ENCODE data around the gene CFAP99.
A peak's percentile ranks its signal among the peaks of the same experiment; 100 is the strongest.

Gene CFAP99

DNA sequence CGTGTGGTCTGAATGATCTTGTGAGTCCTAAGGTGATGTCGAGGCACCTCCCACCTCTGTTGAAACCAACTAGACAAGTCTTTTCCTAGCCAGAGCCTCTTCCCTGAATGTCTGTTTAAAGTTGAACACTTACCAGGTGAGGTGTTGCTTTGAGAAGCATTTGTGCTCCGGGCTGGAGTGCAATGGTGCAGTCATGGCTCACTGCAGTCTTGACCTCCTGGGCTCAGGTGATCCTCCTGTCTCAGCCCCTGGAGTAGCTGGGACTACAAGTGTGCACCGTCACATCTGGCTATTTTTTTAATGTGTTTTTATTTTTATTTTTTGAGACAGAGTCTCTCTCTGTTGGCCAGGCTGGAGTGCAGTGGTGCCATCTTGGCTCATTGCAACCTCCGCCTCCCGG, 68.2 kb downstream of the CFAP99 start:
- no peak overlapping the region for H3K4me3 ChIP-seq (ENCODE audit: low read depth, low read length)
- TF ChIP-seq, protein P1, sequence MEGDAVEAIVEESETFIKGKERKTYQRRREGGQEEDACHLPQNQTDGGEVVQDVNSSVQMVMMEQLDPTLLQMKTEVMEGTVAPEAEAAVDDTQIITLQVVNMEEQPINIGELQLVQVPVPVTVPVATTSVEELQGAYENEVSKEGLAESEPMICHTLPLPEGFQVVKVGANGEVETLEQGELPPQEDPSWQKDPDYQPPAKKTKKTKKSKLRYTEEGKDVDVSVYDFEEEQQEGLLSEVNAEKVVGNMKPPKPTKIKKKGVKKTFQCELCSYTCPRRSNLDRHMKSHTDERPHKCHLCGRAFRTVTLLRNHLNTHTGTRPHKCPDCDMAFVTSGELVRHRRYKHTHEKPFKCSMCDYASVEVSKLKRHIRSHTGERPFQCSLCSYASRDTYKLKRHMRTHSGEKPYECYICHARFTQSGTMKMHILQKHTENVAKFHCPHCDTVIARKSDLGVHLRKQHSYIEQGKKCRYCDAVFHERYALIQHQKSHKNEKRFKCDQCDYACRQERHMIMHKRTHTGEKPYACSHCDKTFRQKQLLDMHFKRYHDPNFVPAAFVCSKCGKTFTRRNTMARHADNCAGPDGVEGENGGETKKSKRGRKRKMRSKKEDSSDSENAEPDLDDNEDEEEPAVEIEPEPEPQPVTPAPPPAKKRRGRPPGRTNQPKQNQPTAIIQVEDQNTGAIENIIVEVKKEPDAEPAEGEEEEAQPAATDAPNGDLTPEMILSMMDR (IDR thresholded peaks at IDR 0.05; ENCODE audit: insufficient read depth, low read depth, low read length, missing control alignments): no peak
- DNase-seq (ENCODE audit: low read depth): no peak

DNA sequence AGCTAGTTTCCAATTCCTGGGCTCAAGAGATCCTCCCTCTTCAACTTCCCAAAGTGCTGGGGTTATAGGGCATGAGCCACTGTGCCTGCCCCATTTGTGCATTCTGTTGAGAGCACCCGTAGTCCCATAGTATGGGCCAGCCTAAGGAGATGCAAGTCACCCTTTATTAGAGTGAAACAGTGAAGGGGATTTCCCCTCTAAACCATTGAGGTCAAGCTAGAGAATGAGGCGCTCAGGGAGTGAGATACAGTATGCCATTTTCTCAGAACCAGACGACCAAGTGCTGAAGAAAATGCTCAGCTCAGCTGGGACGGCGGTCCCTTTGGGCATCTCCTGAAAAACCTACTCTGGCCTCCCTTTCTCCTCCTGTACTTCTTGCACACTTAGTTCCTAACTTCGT, 68.9 kb downstream of the CFAP99 start:
- DNase-seq (ENCODE audit: low read depth): peak; percentile 79
- H3K4me3 ChIP-seq (ENCODE audit: low read depth, low read length): no peak overlapping the region
- TF ChIP-seq, protein P1 (IDR thresholded peaks at IDR 0.05; ENCODE audit: insufficient read depth, low read depth, low read length, missing control alignments): no peak

DNA sequence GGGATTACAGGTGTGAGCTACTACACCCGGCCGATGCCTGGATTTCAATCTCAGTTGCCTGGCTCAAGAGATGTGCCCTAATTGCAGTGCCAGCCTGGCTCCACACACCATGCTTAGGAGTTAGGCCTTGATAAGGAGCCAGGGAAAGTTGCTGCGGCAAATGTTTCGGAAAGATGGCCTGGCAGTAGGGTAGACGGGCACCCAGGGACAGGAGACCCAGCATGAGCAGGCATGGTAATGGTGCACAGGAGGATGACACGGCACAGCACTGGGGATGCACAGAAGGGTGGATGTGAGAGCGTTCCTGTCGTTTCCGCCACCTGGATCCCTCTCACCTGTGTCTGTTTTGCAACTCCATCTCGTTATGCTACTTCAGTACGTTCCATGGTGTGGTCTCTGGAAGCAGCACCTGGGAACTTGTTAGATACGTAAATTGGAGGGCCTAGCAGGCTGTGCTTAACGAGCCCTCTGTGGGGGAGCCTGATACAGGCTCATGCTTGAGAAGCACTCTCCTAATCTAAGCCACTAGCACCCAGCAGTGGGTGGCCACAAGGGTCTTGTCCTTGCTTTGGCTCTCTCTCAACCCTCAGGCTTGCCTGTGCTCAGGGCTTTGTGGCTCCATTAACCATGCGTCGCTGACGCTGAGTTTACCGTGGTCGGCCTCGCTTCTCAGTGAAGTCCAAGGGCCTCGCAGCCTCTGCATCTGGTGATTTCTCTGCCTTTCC, 70.5 kb downstream of the CFAP99 start:
- DNase-seq (ENCODE audit: low read depth): no peak
- no peak overlapping the region for H3K4me3 ChIP-seq (ENCODE audit: low read depth, low read length)
- TF ChIP-seq, protein P1 (IDR thresholded peaks at IDR 0.05; ENCODE audit: insufficient read depth, low read depth, low read length, missing control alignments): no peak

DNA sequence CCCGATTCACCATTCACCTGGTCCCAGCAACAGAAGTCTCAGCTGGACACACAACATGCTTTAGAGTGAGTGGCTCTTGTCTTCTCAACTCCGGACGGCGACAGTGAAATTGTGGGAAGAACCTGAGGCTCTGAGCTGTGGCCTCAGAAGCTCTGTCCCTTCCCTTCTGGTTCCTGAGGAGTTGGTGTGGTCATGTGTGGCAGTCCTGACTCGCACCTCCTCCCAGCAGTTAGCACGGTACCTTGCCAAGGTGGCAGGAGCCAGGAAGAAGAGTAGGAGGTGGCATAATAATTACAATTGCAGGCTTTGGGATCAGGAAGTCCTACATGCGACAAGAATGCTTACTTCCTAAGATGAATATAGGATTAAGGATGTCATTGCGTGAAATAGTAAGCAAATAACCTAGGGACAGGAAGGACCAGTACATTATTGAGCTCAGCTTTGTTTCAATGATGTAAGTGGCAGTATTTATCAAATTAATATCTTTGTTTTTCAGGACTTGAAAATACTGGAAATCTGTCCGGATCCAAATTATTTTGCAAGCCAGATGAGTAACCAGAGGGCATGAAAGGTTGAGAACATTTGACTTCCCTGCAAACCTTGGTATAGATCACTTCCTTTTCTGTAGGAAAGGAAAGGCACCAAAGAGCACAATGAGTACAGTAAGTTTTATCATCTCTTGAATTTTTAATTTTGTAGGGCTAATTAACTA, 71.2 kb downstream of the CFAP99 start:
- no peak overlapping the region for H3K4me3 ChIP-seq (ENCODE audit: low read depth, low read length)
- TF ChIP-seq, protein P1 (IDR thresholded peaks at IDR 0.05; ENCODE audit: insufficient read depth, low read depth, low read length, missing control alignments): no peak
- DNase-seq (ENCODE audit: low read depth): no peak

DNA sequence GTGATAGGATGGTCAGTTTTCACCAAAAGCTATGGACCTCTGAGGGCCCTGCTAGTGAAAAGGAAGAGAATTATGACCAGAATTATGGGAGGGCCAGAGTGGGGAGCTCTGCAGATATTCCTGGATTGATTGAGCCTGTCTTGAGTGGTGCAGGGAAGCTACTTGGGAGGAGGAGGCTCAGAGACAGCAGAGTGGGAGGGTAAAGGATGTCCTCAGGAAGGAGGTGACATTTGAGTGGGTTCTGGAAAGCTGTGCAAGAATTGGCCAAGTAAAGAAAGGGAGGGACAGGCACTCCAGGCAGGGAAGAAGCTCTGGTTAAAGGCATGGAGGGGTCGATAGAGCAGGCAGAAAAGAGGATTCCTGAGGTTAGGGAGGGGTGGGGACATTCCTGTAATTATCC, 74.2 kb downstream of the CFAP99 start:
- TF ChIP-seq, protein P1 (IDR thresholded peaks at IDR 0.05; ENCODE audit: insufficient read depth, low read depth, low read length, missing control alignments): no peak
- H3K4me3 ChIP-seq (ENCODE audit: low read depth, low read length): no peak overlapping the region

DNA sequence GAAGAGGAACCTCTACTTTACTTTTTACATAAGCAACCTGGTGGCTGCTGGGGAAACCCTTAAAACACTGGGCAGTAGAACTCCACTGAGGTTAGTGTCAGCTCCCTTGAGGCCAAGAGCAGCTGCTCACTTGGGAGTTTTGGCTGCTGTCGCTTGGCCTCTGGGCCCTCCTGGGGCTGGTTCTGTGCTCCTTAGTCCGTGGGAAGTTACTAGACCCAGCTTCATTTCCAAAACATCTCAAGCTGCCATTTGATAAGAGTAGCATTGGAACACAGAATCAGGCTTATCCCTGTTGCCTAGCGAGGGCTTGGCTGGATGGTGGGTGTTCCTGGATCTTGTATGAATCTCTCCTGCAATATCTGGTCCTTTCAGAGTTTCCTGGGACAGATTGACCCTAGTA, 76.2 kb downstream of the CFAP99 start:
- no peak overlapping the region for H3K4me3 ChIP-seq (ENCODE audit: low read depth, low read length)
- DNase-seq (ENCODE audit: low read depth): no peak
- TF ChIP-seq, protein P1 (IDR thresholded peaks at IDR 0.05; ENCODE audit: insufficient read depth, low read depth, low read length, missing control alignments): no peak

More for the DNA sequence above, 74.2 kb downstream of the CFAP99 start:
- DNase-seq (ENCODE audit: low read depth): no peak
